K562 (cell line): Measurements from ENCODE around the gene LMAN2L. TPM values are rescaled to one million over a fixed set of nuclear protein-coding genes. Genes with fewer than 3 reads are reported as not detected.

Experiments
- ATAC-seq: fragments of 200-7000 bp; cut with Tn5 transposase; 3 replicates; pipeline ENCODE4 v1.9.1; 2020; ENCODE audit warnings: moderate library complexity
- BruUV-seq: library from RNA; stranded (reverse); fragments of 400-500 nt; replicated peaks from 2 replicates; lab custom pipeline; 2021; lab: Mats Ljungman, UMichigan
- CTCF ChIA-PET: fragments of 300-600 bp; formaldehyde crosslinking; extraction: SDS; loops from one replicate; lab custom pipeline; 2021; ENCODE audit warnings: low intra/inter-chr PET ratio; lab: Yijun Ruan, JAX
- POLR2A ChIA-PET: fragments of 300-600, 350-650 bp; sonication (Branson Sonifier 250); formaldehyde crosslinking; extraction: SDS; loops from one replicate; lab custom pipeline; 2021; ENCODE audit warnings: antibody characterized with exemption, inconsistent platforms; lab: Yijun Ruan, JAX
- DNase-seq, 4 experiments: peaks; one replicate each; pipeline versions ENCODE4 v3.0.0 to v3.0.0-alpha.2; 2011 to 2018; ENCODE audit warnings: low spot score in 3 of 4, mixed read lengths in 3 of 4; ENCODE audit errors: extremely low read depth in 1 of 4
- FAIRE-seq: peaks from 2 replicates; lab custom pipeline; 2011; peaks lifted over from hg19 to GRCh38; lab: Jason Lieb, UNC
- H2AFZ ChIP-seq: 2 replicates; pipeline ENCODE4 v1.6.0; 2011; ENCODE audit warnings: low read depth, low read length, control low read depth, inconsistent platforms
- H3K27ac ChIP-seq: fragments of 200-600 bp; 3 replicates; pipeline ENCODE4 v1.8.0; 2011; ENCODE audit warnings: low read depth, mild to moderate bottlenecking, control low read depth, inconsistent platforms, low read length, moderate library complexity, mixed read lengths; ENCODE audit errors: extremely low read depth
- H3K27me3 ChIP-seq, 2 experiments: fragments of 300-600 bp in 1 of 2; 2 replicates in 1 of 2; 3 replicates in 1 of 2; pipeline versions ENCODE4 v1.6.0 to v1.8.0; 2011; ENCODE audit warnings: inconsistent platforms in 2 of 2, low read length in 2 of 2, mild to moderate bottlenecking in 1 of 2, mixed read lengths in 1 of 2, moderate library complexity in 1 of 2; ENCODE audit not compliant: control insufficient read depth in 2 of 2, insufficient read depth in 2 of 2
- H3K36me3 ChIP-seq: fragments of 300-600 bp; 3 replicates; pipeline ENCODE4 v1.8.0; 2011; ENCODE audit warnings: mild to moderate bottlenecking, low read length, inconsistent platforms; ENCODE audit not compliant: control insufficient read depth, insufficient read depth
- H3K4me1 ChIP-seq, 2 experiments: fragments of 200-600 bp in 1 of 2; replicated peaks in 1 of 2; 2 replicates in 1 of 2; 3 replicates in 1 of 2; pipeline versions ENCODE4 v1.5.1 to v1.8.0; 2011; ENCODE audit warnings: inconsistent platforms in 2 of 2, low read length in 2 of 2, mild to moderate bottlenecking in 1 of 2, mixed read lengths in 1 of 2, moderate library complexity in 1 of 2; ENCODE audit not compliant: control insufficient read depth in 2 of 2, insufficient read depth in 2 of 2
- H3K4me2 ChIP-seq: 2 replicates; pipeline ENCODE4 v1.6.1; 2011; ENCODE audit warnings: low read length, control low read depth, inconsistent platforms, mixed read lengths; ENCODE audit not compliant: insufficient read depth
- H3K4me3 ChIP-seq: fragments of 200-600 bp; sonication (generic), shearing (Covaris generic); 2 replicates; pipeline ENCODE4 v1.5.1; 2016; ENCODE audit warnings: control low read depth, inconsistent platforms
- H3K79me2 ChIP-seq: fragments of 200-600 bp; 3 replicates; pipeline ENCODE4 v1.8.0; 2011; ENCODE audit warnings: low read length, inconsistent platforms; ENCODE audit not compliant: control insufficient read depth, insufficient read depth
- H3K9ac ChIP-seq, 2 experiments: 2 replicates each; pipeline versions ENCODE4 v1.6.0 to v1.6.1; 2011; ENCODE audit warnings: low read depth in 2 of 2, low read length in 2 of 2, control low read depth in 1 of 2, inconsistent platforms in 1 of 2, mild to moderate bottlenecking in 1 of 2, mixed read lengths in 1 of 2; ENCODE audit not compliant: insufficient read depth in 1 of 2
- H3K9me1 ChIP-seq: one replicate; pipeline ENCODE4 v1.6.0; 2011; ENCODE audit warnings: inconsistent platforms, mild to moderate bottlenecking, low read length, moderate library complexity; ENCODE audit not compliant: control insufficient read depth, insufficient read depth
- H3K9me3 ChIP-seq: replicated peaks from 2 replicates; pipeline ENCODE4 v1.5.1; 2011; ENCODE audit warnings: low read depth, low read length, inconsistent platforms; ENCODE audit not compliant: control insufficient read depth, insufficient read depth
- H4K20me1 ChIP-seq: replicated peaks from 2 replicates; pipeline ENCODE4 v1.6.1; 2011; ENCODE audit warnings: low read length, inconsistent platforms, mixed read lengths; ENCODE audit not compliant: control insufficient read depth, insufficient read depth
- ARID1B ChIP-seq: fragments of 450-650 bp; IDR thresholded peaks from 2 replicates; pipeline ENCODE4 v1.6.1; 2016; ENCODE audit warnings: antibody characterized with exemption, mild to moderate bottlenecking, inconsistent platforms
- BRD9 ChIP-seq: fragments of 450-650 bp; IDR thresholded peaks from 2 replicates; pipeline ENCODE4 v1.6.1; 2018; ENCODE audit warnings: low read depth; ENCODE audit not compliant: partially characterized antibody
- BRF2 ChIP-seq: IDR thresholded peaks from 3 replicates; pipeline ENCODE4 v1.6.1; 2011; ENCODE audit warnings: borderline replicate concordance, mild to moderate bottlenecking; ENCODE audit not compliant: insufficient read length, insufficient read depth
- NR2C2 ChIP-seq, 2 experiments: fragments of 200-800 bp in 1 of 2; sonication (Bioruptor generic) in 1 of 2; sonication (generic) in 1 of 2; formaldehyde crosslinking in 1 of 2; IDR thresholded peaks; 2 replicates each; pipeline versions ENCODE4 v1.6.1 to v1.8.0; 2016 to 2022; ENCODE audit warnings: mild to moderate bottlenecking in 1 of 2, missing compliant biosample characterization in 1 of 2, missing genetic modification characterization in 1 of 2, missing genetic modification reagents in 1 of 2
- SNIP1 ChIP-seq: fragments of 450-650 bp; IDR thresholded peaks from 2 replicates; pipeline ENCODE4 v1.7.1; 2017; ENCODE audit warnings: low read depth, mild to moderate bottlenecking
- THRAP3 ChIP-seq: fragments of 450-650 bp; IDR thresholded peaks from 2 replicates; pipeline ENCODE4 v1.6.1; 2016; ENCODE audit warnings: mild to moderate bottlenecking, inconsistent platforms, borderline replicate concordance
- WGBS: fragments of 100-300 bp; shearing (Covaris generic); methylation state at CpG from one replicate; pipeline ENCODE4 v1.1.6; 2016; ENCODE audit warnings: low coverage, mixed read lengths; ENCODE audit not compliant: insufficient coverage; ENCODE audit errors: missing lambda C conversion rate; 5-methylcytosine and 5-hydroxymethylcytosine counted together
- in situ Hi-C: fragments of 300-500 bp; cut with MboI; formaldehyde crosslinking; loops from 4 replicates; pipeline ENCODE4 v1.15.0; 2018; ENCODE audit warnings: inconsistent platforms, mixed read lengths
- intact Hi-C: fragments of 100-400 bp; cut with micrococcal nuclease; formaldehyde crosslinking; loops from 2 replicates; pipeline ENCODE4 v1.14.2; 2022
- polyA plus RNA-seq, 8 experiments: library from polyadenylated mRNA; depleted of rRNA in 4 of 8; stranded (reverse) in 5 of 8; unstranded in 3 of 8; fragments of >200 nt; fragmentation: Nextera tagmentation in 2 of 8; fragmentation: Illumina TruSeq in 1 of 8; extraction: Ambion mirVana in 2 of 8; extraction: Trizol in 1 of 8; gene quantifications; 2 replicates each; pipeline versions ENCODE4 v1.2.1 to v1.2.3, GENCODE V29; 2011 to 2014; ENCODE audit warnings: inconsistent platforms in 1 of 8, missing spikeins in 1 of 8
- total RNA-seq, 7 experiments: library from RNA; depleted of rRNA in 6 of 7; stranded (reverse); fragments of >200 nt in 6 of 7; fragmentation: Illumina TruSeq in 2 of 7; extraction: Trizol in 2 of 7; gene quantifications; 2 replicates each; pipeline versions ENCODE4 v1.2.1 to v1.2.3, GENCODE V29; 2011 to 2021; ENCODE audit warnings: low replicate concordance in 1 of 7

The LMAN2L gene
- total and polyA plus RNA-seq, 9 of the 15 experiments (the other 6 are each of a cell fraction or from before 2014, with no cell fraction given): 7.2 to 37.7 (median 12.5) TPM

- TF ChIP-seq NR2C2 (CRISPR knock-in tag; IDR thresholded peaks at IDR 0.05): no peak
- TF ChIP-seq NR2C2 (tag; IDR thresholded peaks at IDR 0.05): no peak
- no peak for TF ChIP-seq SNIP1
Measured at GRCh38 chr2:96698221-96698861, 41.5 kb downstream of the LMAN2L start (continued).

DNA sequence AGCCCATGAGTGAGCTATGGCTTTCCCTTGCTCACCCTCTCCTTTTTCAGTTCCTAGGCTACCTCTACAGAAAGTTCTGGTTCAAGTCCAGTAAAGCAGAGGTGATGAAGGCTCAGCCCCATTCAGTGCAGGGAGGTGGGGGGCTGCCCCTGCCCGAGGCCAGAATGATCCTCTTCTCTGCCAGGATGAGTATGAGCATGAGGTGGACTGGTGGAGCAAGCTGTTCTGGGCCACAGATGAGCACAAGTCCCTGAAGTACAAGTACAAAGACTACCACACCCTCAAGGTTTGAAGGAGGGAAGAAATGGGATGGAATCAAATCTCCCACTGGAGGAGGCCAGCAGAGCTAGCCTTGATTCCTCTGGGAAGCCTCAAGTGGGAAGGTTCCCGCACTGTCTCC lies 42.4 kb downstream of the LMAN2L start:
- H3K9me3 ChIP-seq: no peaks in the 10 kb centered on the region
- no peak overlapping the region for H3K9ac ChIP-seq
- CTCF ChIA-PET: interaction anchor here (0.6 kb wide), 1 partner anchor 64 kb away, joined by 4 read pairs; no protein-coding TSS in a partner anchor
- H2AFZ ChIP-seq: no peak overlapping the region
- no peak overlapping the region for H3K27ac ChIP-seq
- POLR2A ChIA-PET: interaction anchor here (1.2 kb wide), 1 partner anchor 13 kb away, joined by 3 read pairs; no protein-coding TSS in a partner anchor
- H3K36me3 ChIP-seq: no peaks in the 10 kb centered on the region
- in situ Hi-C loops: no loop called here
- H3K4me1 ChIP-seq: peaks cover 0 to 13% of the 10 kb centered on the region in 2 experiments; a peak in 2 of 5 replicates
- BruUV-seq: no TSS peak
- H3K4me2 ChIP-seq: no peak overlapping the region
- no peak for TF ChIP-seq BRF2
- TF ChIP-seq BRD9: no peak
- TF ChIP-seq THRAP3: no peak
- no peak for TF ChIP-seq ARID1B
- TF ChIP-seq, all 486 proteins: peak for 0
- no peak for FAIRE-seq
- DNase-seq: no peak
- WGBS: 31% methylated on average over 2 of the region's 2 CpGs
- H3K4me3 ChIP-seq: no peak overlapping the region
- no peaks in the 10 kb centered on the region for H3K79me2 ChIP-seq
- intact Hi-C loops: no loop called here
- peaks cover 0 to 13% of the 10 kb centered on the region in 2 experiments; a peak in 1 of 5 replicates for H3K27me3 ChIP-seq
- ATAC-seq: no peak
- H4K20me1 ChIP-seq: peaks cover 5% of the 10 kb centered on the region; the same call in 1 of the 2 replicates
- H3K9me1 ChIP-seq: peaks cover 6% of the 10 kb centered on the region
